Keratinocyte (primary cell): ENCODE measurements around the gene SDK1. TPM values are rescaled to one million over a fixed set of nuclear protein-coding genes. Genes with fewer than 3 reads are reported as not detected.

Source experiments
- DNase-seq: peaks from one replicate; pipeline ENCODE4 v3.0.0-alpha.2; 2011; ENCODE audit warnings: low read depth, missing footprints, low spot score
- FAIRE-seq: peaks from 2 replicates; lab custom pipeline; 2011; peaks lifted over from hg19 to GRCh38; lab: Jason Lieb, UNC
- H2AFZ ChIP-seq: 2 replicates; pipeline ENCODE4 v1.6.0; 2012; ENCODE audit warnings: low read length, control low read depth, inconsistent platforms; ENCODE audit not compliant: control insufficient read depth
- H3K27ac ChIP-seq: 2 replicates; pipeline ENCODE4 v1.5.1; 2011; ENCODE audit warnings: low read length; ENCODE audit not compliant: control insufficient read depth, insufficient read depth
- H3K27me3 ChIP-seq: 3 replicates; pipeline ENCODE4 v1.6.0; 2011; ENCODE audit warnings: low read length; ENCODE audit not compliant: control insufficient read depth, insufficient read depth; ENCODE audit errors: extremely low read depth
- H3K36me3 ChIP-seq, 2 experiments: 2 replicates in 1 of 2; 3 replicates in 1 of 2; pipeline ENCODE4 v1.5.1; 2011; ENCODE audit warnings: low read length in 2 of 2, mild to moderate bottlenecking in 1 of 2; ENCODE audit not compliant: control insufficient read depth in 2 of 2, insufficient read depth in 2 of 2; ENCODE audit errors: extremely low read depth in 1 of 2
- H3K4me1 ChIP-seq: 3 replicates; pipeline ENCODE4 v1.5.1; 2011; ENCODE audit warnings: low read length; ENCODE audit not compliant: control insufficient read depth, insufficient read depth; ENCODE audit errors: extremely low read depth
- H3K4me2 ChIP-seq: 3 replicates; pipeline ENCODE4 v1.6.0; 2011; ENCODE audit warnings: low read depth, low read length; ENCODE audit not compliant: control insufficient read depth, insufficient read depth; ENCODE audit errors: extremely low read depth
- H3K4me3 ChIP-seq, 3 experiments: fragments of 200-600 bp in 1 of 3; sonication (generic) in 1 of 3; 2 replicates in 2 of 3; 3 replicates in 1 of 3; pipeline ENCODE4 v1.5.1; 2011 to 2016; ENCODE audit warnings: low read length in 3 of 3, mild to moderate bottlenecking in 3 of 3, control low read depth in 2 of 3, inconsistent platforms in 1 of 3, low read depth in 1 of 3, mixed read lengths in 1 of 3, mixed run types in 1 of 3, moderate library complexity in 1 of 3; ENCODE audit not compliant: control insufficient read depth in 2 of 3, insufficient read depth in 2 of 3; ENCODE audit errors: extremely low read depth in 1 of 3
- H3K79me2 ChIP-seq: 2 replicates; pipeline ENCODE4 v1.6.0; 2012; ENCODE audit warnings: low read length; ENCODE audit not compliant: control insufficient read depth, insufficient read depth
- H3K9ac ChIP-seq: 3 replicates; pipeline ENCODE4 v1.6.0; 2011; ENCODE audit warnings: low read length; ENCODE audit not compliant: control insufficient read depth, insufficient read depth; ENCODE audit errors: extremely low read depth
- H3K9me1 ChIP-seq: 3 replicates; pipeline ENCODE4 v1.6.0; 2011; ENCODE audit warnings: low read length; ENCODE audit not compliant: control insufficient read depth, insufficient read depth; ENCODE audit errors: extremely low read depth
- H3K9me3 ChIP-seq: 2 replicates; pipeline ENCODE4 v1.5.1; 2012; ENCODE audit warnings: low read depth, low read length; ENCODE audit not compliant: control insufficient read depth
- H4K20me1 ChIP-seq: 3 replicates; pipeline ENCODE4 v1.6.0; 2011; ENCODE audit warnings: low read length; ENCODE audit not compliant: control insufficient read depth, insufficient read depth; ENCODE audit errors: extremely low read depth
- CTCF ChIP-seq, 3 experiments: IDR thresholded peaks in 1 of 3; conservative IDR thresholded peaks in 1 of 3; optimal IDR thresholded peaks in 1 of 3; 2 replicates in 2 of 3; 3 replicates in 1 of 3; pipeline versions ENCODE3 to v1.5.1; 2011; ENCODE audit warnings: low read length in 3 of 3, mild to moderate bottlenecking in 3 of 3, moderate library complexity in 2 of 3, control low read depth in 1 of 3, inconsistent platforms in 1 of 3; ENCODE audit not compliant: insufficient read depth in 2 of 3; ENCODE audit errors: extremely low read depth in 1 of 3
- EZH2 ChIP-seq: IDR thresholded peaks from one replicate; pipeline ENCODE4 v1.6.1; 2012; ENCODE audit warnings: inconsistent platforms, mild to moderate bottlenecking, low read length, moderate library complexity
- dilution Hi-C: fragments of 300-500 bp; cut with MboI; formaldehyde crosslinking; loops from one replicate; pipeline ENCODE4 v1.7.0; 2020; ENCODE audit warnings: low sequenced_read_pairs; ENCODE audit not compliant: extremely low pct_ligation_motif_present
- polyA plus RNA-seq, 5 experiments: library from polyadenylated mRNA; depleted of rRNA in 3 of 5; stranded (reverse) in 3 of 5; stranded (forward) in 1 of 5; unstranded in 1 of 5; fragments of >200 nt; gene quantifications; 1 replicate in 1 of 5; 2 replicates in 3 of 5; 3 replicates in 1 of 5; pipeline versions ENCODE4 v1.2.1 to v1.2.3, GENCODE V29; 2011 to 2012; ENCODE audit warnings: missing spikeins in 2 of 5, low read depth in 1 of 5, low replicate concordance in 1 of 5

The SDK1 gene
- polyA plus RNA-seq, 1 donor (not counting 4 experiments of a cell fraction or from before 2014, with no cell fraction given) = 0.66 TPM

GRCh38 chr7:3279147-3279818 lies 21.8 kb upstream of the SDK1 start:
- no peaks in the 10 kb centered on the region for H3K4me1 ChIP-seq
- H3K4me2 ChIP-seq = no peak overlapping the region
- H3K36me3 ChIP-seq = no peaks in the 10 kb centered on the region
- no peak overlapping the region for H3K9ac ChIP-seq
- TF ChIP-seq EZH2 (no peak), CTCF (optimal IDR thresholded peaks at IDR 0.05 in 1 of 3, IDR thresholded peaks at IDR 0.05 in 1 of 3, conservative IDR thresholded peaks at IDR 0.05 in 1 of 3; ENCODE audit: extremely low read depth in 1 of 3, insufficient read depth in 2 of 3, low read length in 3 of 3) (no peak)
- no peak overlapping the region for H3K27ac ChIP-seq
- H3K79me2 ChIP-seq = no peaks in the 10 kb centered on the region
- no peaks in the 10 kb centered on the region for H3K9me1 ChIP-seq
- FAIRE-seq (no peak), DNase-seq (no peak)
- H3K4me3 ChIP-seq = no peak overlapping the region
- H4K20me1 ChIP-seq = no peaks in the 10 kb centered on the region
- dilution Hi-C loops = no loop called here
- no peaks in the 10 kb centered on the region for H3K9me3 ChIP-seq
- H2AFZ ChIP-seq = no peak overlapping the region
- H3K27me3 ChIP-seq = no peaks in the 10 kb centered on the region

- Histone ChIP-seq H3K27ac (no peak overlapping the region), H3K36me3 (no peaks in the 10 kb centered on the region), H3K4me2 (no peak overlapping the region), H4K20me1 (no peaks in the 10 kb centered on the region), H3K9me1 (no peaks in the 10 kb centered on the region), H3K27me3 (no peaks in the 10 kb centered on the region), H3K9me3 (no peaks in the 10 kb centered on the region), H3K4me1 (no peaks in the 10 kb centered on the region), H2AFZ (no peak overlapping the region), H3K4me3 (no peak overlapping the region), H3K9ac (no peak overlapping the region), H3K79me2 (no peaks in the 10 kb centered on the region)
- DNase-seq = no peak
- dilution Hi-C loops = no loop called here
- TF ChIP-seq CTCF (optimal IDR thresholded peaks at IDR 0.05 in 1 of 3, IDR thresholded peaks at IDR 0.05 in 1 of 3, conservative IDR thresholded peaks at IDR 0.05 in 1 of 3; ENCODE audit: extremely low read depth in 1 of 3, insufficient read depth in 2 of 3, low read length in 3 of 3) (no peak), EZH2 (no peak)
- FAIRE-seq = no peak
These were observed 20.6 kb upstream of the SDK1 start for GRCh38 chr7:3280445-3280844.
